Natural killer cell (primary cell): ENCODE results near the gene RNF135. TPM values are rescaled to one million over a fixed set of nuclear protein-coding genes. Genes with fewer than 3 reads are reported as not detected.

Experiments used
- ATAC-seq, 3 donors: fragments of 150-1000 bp in 2 of 3; fragments of 200-7000 bp in 1 of 3; cut with Tn5 transposase; 1 replicate in 1 of 3; 2 replicates in 2 of 3; pipeline ENCODE4 v1.10.0; 2021; ENCODE audit warnings: mild to moderate bottlenecking in 2 of 3, moderate library complexity in 2 of 3
- DNase-seq, 2 donors: peaks; one replicate each; pipeline versions ENCODE4 v3.0.0 to v3.0.0-alpha.2; 2013 to 2021; ENCODE audit warnings: mixed read lengths in 1 of 2
- H3K27ac ChIP-seq: one replicate; pipeline ENCODE4 v1.5.1; 2013; ENCODE audit warnings: mild to moderate bottlenecking, low read length
- H3K27me3 ChIP-seq: one replicate; pipeline ENCODE4 v1.6.1; 2013; ENCODE audit warnings: low read length; ENCODE audit not compliant: control insufficient read depth, insufficient read depth
- H3K36me3 ChIP-seq: one replicate; pipeline ENCODE4 v1.6.1; 2013; ENCODE audit warnings: low read length; ENCODE audit not compliant: control insufficient read depth, insufficient read depth
- H3K4me1 ChIP-seq: one replicate; pipeline ENCODE4 v1.6.1; 2013; ENCODE audit warnings: low read length; ENCODE audit not compliant: control insufficient read depth, insufficient read depth
- H3K4me3 ChIP-seq: one replicate; pipeline ENCODE4 v1.5.1; 2013; ENCODE audit warnings: low read length
- H3K9me3 ChIP-seq: one replicate; pipeline ENCODE4 v1.6.1; 2013; ENCODE audit warnings: low read length; ENCODE audit not compliant: control insufficient read depth, insufficient read depth
- H3K27ac Mint-ChIP-seq, 2 donors: one replicate each; pipeline ENCODE4 v1.8.0; 2022; ENCODE audit warnings: mild to moderate bottlenecking in 2 of 2, mixed read lengths in 2 of 2, moderate library complexity in 1 of 2
- H3K27me3 Mint-ChIP-seq, 2 donors: one replicate each; pipeline ENCODE4 v1.8.0; 2022; ENCODE audit warnings: low read depth in 2 of 2, mixed read lengths in 2 of 2
- H3K36me3 Mint-ChIP-seq: one replicate; pipeline ENCODE4 v1.8.0; 2022; ENCODE audit warnings: mixed read lengths
- H3K4me1 Mint-ChIP-seq, 2 donors: one replicate each; pipeline ENCODE4 v1.8.0; 2022; ENCODE audit warnings: mixed read lengths in 2 of 2
- H3K4me3 Mint-ChIP-seq: one replicate; pipeline ENCODE4 v1.8.0; 2022; ENCODE audit warnings: mild to moderate bottlenecking, moderate library complexity, mixed read lengths
- H3K9me3 Mint-ChIP-seq, 2 donors: one replicate each; pipeline ENCODE4 v1.8.0; 2022; ENCODE audit warnings: mixed read lengths in 2 of 2
- WGBS: methylation state at CpG from one replicate; pipeline ENCODE4 v1.1.7; 2013; ENCODE audit warnings: missing lambda C conversion rate; ENCODE audit not compliant: insufficient coverage; 5-methylcytosine and 5-hydroxymethylcytosine counted together
- intact Hi-C: fragments of 100-400 bp; cut with micrococcal nuclease; formaldehyde crosslinking; loops from one replicate; pipeline ENCODE4 v1.14.2; 2022
- total RNA-seq, 4 donors: library from RNA; stranded (reverse); fragments of 120-200 nt in 1 of 4; gene quantifications; one replicate each; pipeline versions ENCODE4 v1.2.3 to v1.2.4, GENCODE V29; 2013 to 2022
- TF ChIP-seq, protein P1 (sequence below): fragments of 200-600 bp; IDR thresholded peaks from one replicate; pipeline ENCODE4 v1.8.0; 2022; ENCODE audit warnings: antibody characterized with exemption

The RNF135 gene
- total RNA-seq, 3 donors from 2014 or later (not counting 1 experiment from before 2014, with no cell fraction given), result 8.8 to 13.5 (median 11.7) TPM

DNA sequence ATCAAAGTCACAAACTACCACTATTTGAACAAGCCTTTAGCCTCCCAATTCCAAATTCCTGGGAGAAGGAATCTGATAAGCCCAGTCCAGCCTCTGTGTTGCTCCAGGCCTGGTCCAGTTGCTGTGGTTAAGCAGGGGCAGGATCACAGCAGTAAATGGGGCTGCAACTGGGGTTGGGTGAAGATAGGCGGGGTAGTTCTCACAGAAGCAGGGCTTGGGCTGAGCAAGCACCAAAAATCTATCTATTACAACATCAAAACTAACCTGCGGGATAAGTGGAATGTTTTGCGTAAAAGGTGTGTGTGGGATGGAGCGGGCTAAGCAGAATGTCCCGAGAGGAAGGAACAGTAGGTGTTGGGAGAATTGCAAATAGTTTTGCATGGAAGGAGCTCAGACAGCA is 23.0 kb upstream of the RNF135 start:
- no peak overlapping the region for H3K4me3 ChIP-seq
- no peaks in the 10 kb centered on the region for H3K36me3 ChIP-seq
- no peak overlapping the region for H3K27ac ChIP-seq
- no peak overlapping the region for H3K4me3 Mint-ChIP-seq
- WGBS, result 97% methylated on average over 4 of the region's 5 CpGs
- no peaks in the 10 kb centered on the region for H3K36me3 Mint-ChIP-seq
- ATAC-seq (no peak), DNase-seq (no peak)
- no peaks in the 10 kb centered on the region for H3K27me3 Mint-ChIP-seq
- no peaks in the 10 kb centered on the region for H3K9me3 Mint-ChIP-seq
- H3K27me3 ChIP-seq, result no peaks in the 10 kb centered on the region
- no peaks in the 10 kb centered on the region for H3K4me1 Mint-ChIP-seq
- no peaks in the 10 kb centered on the region for H3K9me3 ChIP-seq
- no peak overlapping the region for H3K27ac Mint-ChIP-seq
- H3K4me1 ChIP-seq, result peaks cover 13% of the 10 kb centered on the region
- intact Hi-C loops, result no loop called here
- TF ChIP-seq, protein P1, sequence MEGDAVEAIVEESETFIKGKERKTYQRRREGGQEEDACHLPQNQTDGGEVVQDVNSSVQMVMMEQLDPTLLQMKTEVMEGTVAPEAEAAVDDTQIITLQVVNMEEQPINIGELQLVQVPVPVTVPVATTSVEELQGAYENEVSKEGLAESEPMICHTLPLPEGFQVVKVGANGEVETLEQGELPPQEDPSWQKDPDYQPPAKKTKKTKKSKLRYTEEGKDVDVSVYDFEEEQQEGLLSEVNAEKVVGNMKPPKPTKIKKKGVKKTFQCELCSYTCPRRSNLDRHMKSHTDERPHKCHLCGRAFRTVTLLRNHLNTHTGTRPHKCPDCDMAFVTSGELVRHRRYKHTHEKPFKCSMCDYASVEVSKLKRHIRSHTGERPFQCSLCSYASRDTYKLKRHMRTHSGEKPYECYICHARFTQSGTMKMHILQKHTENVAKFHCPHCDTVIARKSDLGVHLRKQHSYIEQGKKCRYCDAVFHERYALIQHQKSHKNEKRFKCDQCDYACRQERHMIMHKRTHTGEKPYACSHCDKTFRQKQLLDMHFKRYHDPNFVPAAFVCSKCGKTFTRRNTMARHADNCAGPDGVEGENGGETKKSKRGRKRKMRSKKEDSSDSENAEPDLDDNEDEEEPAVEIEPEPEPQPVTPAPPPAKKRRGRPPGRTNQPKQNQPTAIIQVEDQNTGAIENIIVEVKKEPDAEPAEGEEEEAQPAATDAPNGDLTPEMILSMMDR, result no peak

DNA sequence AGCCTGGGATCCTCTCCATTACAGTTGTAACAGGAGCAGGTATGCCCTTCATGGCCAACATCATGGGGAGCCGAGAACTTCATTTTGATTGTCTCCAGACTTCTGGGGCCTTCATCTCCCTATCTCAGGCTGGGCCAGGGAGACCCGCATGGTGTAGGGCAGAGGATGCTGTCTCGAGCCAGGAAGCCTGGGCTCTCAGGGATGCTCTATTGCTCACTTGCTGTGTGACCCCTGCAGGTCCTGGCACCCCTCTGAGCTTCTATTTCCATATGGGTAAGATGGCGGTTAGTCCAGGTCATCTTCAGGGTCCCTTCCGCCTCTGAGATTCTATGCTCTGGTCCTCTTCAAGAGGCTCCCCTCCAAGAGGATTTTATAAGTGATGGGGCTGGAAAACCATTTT is 20.6 kb upstream of the RNF135 start:
- Histone ChIP-seq H3K4me1 (peaks cover 17% of the 10 kb centered on the region), H3K9me3 (no peaks in the 10 kb centered on the region), H3K36me3 (no peaks in the 10 kb centered on the region), H3K4me3 (no peak overlapping the region), H3K27ac (no peak overlapping the region), H3K27me3 (no peaks in the 10 kb centered on the region)
- Mint-ChIP-seq H3K9me3 (no peaks in the 10 kb centered on the region), H3K4me1 (no peaks in the 10 kb centered on the region), H3K27me3 (no peaks in the 10 kb centered on the region), H3K36me3 (no peaks in the 10 kb centered on the region), H3K27ac (no peak overlapping the region), H3K4me3 (no peak overlapping the region)
- no peak for DNase-seq
- 100% methylated on average over 5 of the region's 5 CpGs for WGBS
- ATAC-seq, result no peak
- TF ChIP-seq, protein P1, result no peak
- intact Hi-C loops, result no loop called here

DNA sequence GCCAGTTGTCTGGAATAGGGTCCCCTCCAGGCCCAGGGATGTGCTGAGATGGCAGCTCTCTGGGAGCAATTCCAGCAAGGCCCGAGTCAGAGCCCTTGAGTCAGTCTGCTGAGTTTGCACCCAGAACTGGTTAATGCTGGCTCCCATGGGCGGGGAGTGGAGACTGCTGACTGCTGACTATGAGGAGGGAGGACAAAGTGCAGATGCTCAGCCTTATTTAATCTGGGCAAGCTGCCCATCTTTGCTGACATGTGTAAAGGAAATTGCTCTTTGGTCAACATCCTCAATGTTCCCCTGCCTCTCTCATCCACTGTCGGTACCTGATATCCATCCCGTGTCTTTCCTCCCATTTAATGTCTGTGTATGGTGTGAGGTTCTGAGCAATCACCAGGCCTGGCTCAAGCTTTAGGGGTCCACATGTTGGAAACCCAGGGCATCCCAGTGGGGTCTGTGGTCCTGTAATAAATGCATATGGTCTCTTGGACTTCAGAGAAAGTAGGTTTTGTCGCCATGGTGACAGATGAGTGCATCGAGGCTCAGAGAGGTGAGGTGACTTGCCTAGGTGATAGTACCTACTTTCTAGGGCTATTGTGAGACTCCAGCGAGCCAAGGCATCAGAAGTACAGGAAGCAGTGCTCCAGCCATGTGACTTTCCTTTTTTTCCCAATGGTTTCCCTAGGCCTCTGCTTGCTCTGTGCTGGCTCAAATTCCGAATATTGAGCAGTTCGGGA is 20.0 kb upstream of the RNF135 start:
- H3K36me3 ChIP-seq, result no peaks in the 10 kb centered on the region
- ATAC-seq (no peak), DNase-seq (no peak)
- H3K27ac ChIP-seq, result no peak overlapping the region
- WGBS, result 84% methylated on average over 7 of the region's 9 CpGs
- no peaks in the 10 kb centered on the region for H3K4me1 Mint-ChIP-seq
- intact Hi-C loops, result no loop called here
- no peaks in the 10 kb centered on the region for H3K36me3 Mint-ChIP-seq
- no peaks in the 10 kb centered on the region for H3K9me3 ChIP-seq
- no peak overlapping the region for H3K4me3 Mint-ChIP-seq
- H3K4me3 ChIP-seq, result no peak overlapping the region
- H3K9me3 Mint-ChIP-seq, result no peaks in the 10 kb centered on the region
- H3K27me3 Mint-ChIP-seq, result no peaks in the 10 kb centered on the region
- TF ChIP-seq, protein P1, result no peak
- H3K4me1 ChIP-seq, result peaks cover 17% of the 10 kb centered on the region
- H3K27me3 ChIP-seq, result no peaks in the 10 kb centered on the region
- H3K27ac Mint-ChIP-seq, result no peak overlapping the region
